A549 (cell line): ENCODE results near the gene MIB2. TPM values are rescaled to one million over a fixed set of nuclear protein-coding genes. Genes with fewer than 3 reads are reported as not detected.
"Not testable (repeated sequence)": the region's sequence is repeated elsewhere in the genome, so short reads cannot be mapped to it uniquely, and the experiment has no call there.

Source experiments
- ATAC-seq, 2 experiments: fragments of 200-7000 bp in 1 of 2; fragments of >200 bp in 1 of 2; cut with Nextera tagmentation in 1 of 2; cut with Tn5 transposase in 1 of 2; 3 replicates each; pipeline versions ENCODE4 v1.8.0 to v1.9.1; 2018 to 2020; ENCODE audit warnings: mild to moderate bottlenecking in 1 of 2, moderate library complexity in 1 of 2
- CTCF ChIA-PET: fragments of 300-600 bp; sonication (Branson Sonifier 250); formaldehyde crosslinking; extraction: SDS; loops from one replicate; lab custom pipeline; 2021; ENCODE audit warnings: antibody characterized with exemption, inconsistent platforms; lab: Yijun Ruan, JAX
- POLR2A ChIA-PET: fragments of 350-600 bp; formaldehyde crosslinking; extraction: SDS; loops from one replicate; lab custom pipeline; 2021; ENCODE audit warnings: antibody characterized with exemption, inconsistent platforms; lab: Yijun Ruan, JAX
- DNase-seq, 2 experiments: peaks; one replicate each; pipeline versions ENCODE4 v3.0.0 to v3.0.0-alpha.2; 2011 to 2016; ENCODE audit warnings: low read depth in 1 of 2, low spot score in 1 of 2
- FAIRE-seq: peaks from 2 replicates; lab custom pipeline; 2011; peaks lifted over from hg19 to GRCh38; lab: Jason Lieb, UNC
- H3K27ac ChIP-seq, 2 experiments: fragments of >200 bp; sonication (Bioruptor Twin); formaldehyde crosslinking; 3 replicates each; pipeline ENCODE4 v1.5.1; 2016 to 2017
- H3K4me1 ChIP-seq: fragments of >200 bp; sonication (Bioruptor Twin); formaldehyde crosslinking; 3 replicates; pipeline ENCODE4 v1.6.1; 2016
- H3K4me2 ChIP-seq: fragments of >200 bp; sonication (Bioruptor Twin); formaldehyde crosslinking; 3 replicates; pipeline ENCODE4 v1.6.1; 2016
- H3K4me3 ChIP-seq: fragments of >200 bp; sonication (Bioruptor Twin); formaldehyde crosslinking; 3 replicates; pipeline ENCODE4 v1.5.1; 2016
- H3K9me3 ChIP-seq: fragments of >200 bp; sonication (Bioruptor Twin); formaldehyde crosslinking; 3 replicates; pipeline ENCODE4 v1.6.1; 2016
- KDM5A ChIP-seq: fragments of 200-600 bp; sonication (generic); IDR thresholded peaks from 2 replicates; pipeline ENCODE4 v1.6.1; 2016; ENCODE audit warnings: antibody characterized with exemption, mild to moderate bottlenecking
- MAFK ChIP-seq: fragments of 450-650 bp; IDR thresholded peaks from 2 replicates; pipeline ENCODE4 v1.6.1; 2014; ENCODE audit not compliant: partially characterized antibody
- WGBS: methylation state at CpG from one replicate; pipeline ENCODE4 v1.1.6; 2017; ENCODE audit errors: missing lambda C conversion rate; 5-methylcytosine and 5-hydroxymethylcytosine counted together
- polyA plus RNA-seq, 4 experiments: library from polyadenylated mRNA; depleted of rRNA in 3 of 4; stranded (reverse); fragments of >200 nt; fragmentation: RNase III in 1 of 4; extraction: RNeasy Plus Mini Kit Qiagen cat#74134 plus additional on column Dnase treatment in 1 of 4; gene quantifications; 2 replicates in 3 of 4; 3 replicates in 1 of 4; pipeline ENCODE4 v1.2.3, GENCODE V29; 2011 to 2017
- TF ChIP-seq, protein P1 (sequence below): IDR thresholded peaks from 2 replicates; pipeline ENCODE4 v1.6.1; 2012

The MIB2 gene
- polyA plus RNA-seq, 2 of the 4 experiments (the other 2 are of a cell fraction) = 5.1 to 20.0 TPM

DNA sequence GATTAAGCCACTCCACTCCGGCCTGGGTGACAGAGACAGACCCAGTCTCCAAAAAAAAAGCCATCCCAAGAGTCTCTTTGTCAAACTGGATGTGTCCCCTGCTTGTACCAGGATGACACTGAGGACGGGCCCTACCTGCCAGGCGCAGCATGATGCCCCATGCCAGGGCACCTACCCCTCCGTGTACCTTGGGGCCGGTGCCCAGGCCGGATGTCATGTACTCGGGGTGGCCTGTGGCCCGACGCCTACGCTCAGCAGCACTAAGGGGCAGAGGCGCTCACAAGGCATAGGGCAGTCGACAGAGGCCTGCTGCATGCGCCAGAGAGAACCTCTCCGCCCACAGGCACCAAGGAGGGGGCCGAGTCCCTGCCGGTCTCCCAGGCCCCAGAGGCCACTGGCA is 24.1 kb downstream of the MIB2 start:
- H3K27ac ChIP-seq, CTCF ChIA-PET, H3K4me1 ChIP-seq, ATAC-seq, H3K4me2 ChIP-seq, H3K9me3 ChIP-seq, H3K4me3 ChIP-seq, DNase-seq, FAIRE-seq, POLR2A ChIA-PET: not testable (repeated sequence)
- 83% methylated on average over 4 of the region's 16 CpGs for WGBS

DNA sequence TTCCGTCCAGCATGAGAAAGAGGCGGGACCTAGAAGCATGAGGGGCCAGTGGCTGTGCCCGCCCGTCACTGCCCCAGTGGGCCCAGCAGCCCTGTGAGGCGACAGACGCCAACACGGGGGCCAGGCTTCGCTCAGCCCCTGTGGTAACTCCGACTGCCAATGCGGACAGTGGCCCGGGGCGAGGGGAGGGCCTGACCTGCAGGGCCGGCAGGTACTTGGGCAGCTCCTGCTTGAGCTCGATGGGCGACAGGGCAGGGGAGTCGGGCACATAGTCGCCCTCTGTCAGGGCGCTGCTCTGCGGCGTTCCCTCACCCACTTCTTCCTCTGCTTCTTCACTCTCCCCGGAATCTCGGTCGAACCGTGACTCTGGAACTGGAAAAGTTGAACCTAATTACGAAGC is 24.8 kb downstream of the MIB2 start:
- DNase-seq, FAIRE-seq, H3K9me3 ChIP-seq, ATAC-seq, H3K4me3 ChIP-seq, CTCF ChIA-PET, POLR2A ChIA-PET, H3K4me1 ChIP-seq, H3K4me2 ChIP-seq, H3K27ac ChIP-seq: not testable (repeated sequence)
- WGBS = 97% methylated on average over 11 of the region's 25 CpGs

- H3K4me3 ChIP-seq, FAIRE-seq, POLR2A ChIA-PET, H3K27ac ChIP-seq, H3K4me1 ChIP-seq, ATAC-seq, DNase-seq, CTCF ChIA-PET, H3K4me2 ChIP-seq, H3K9me3 ChIP-seq: not testable (repeated sequence)
- 98% methylated on average over 23 of the region's 38 CpGs for WGBS
These were observed 25.6 kb downstream of the MIB2 start for GRCh38 chr1:1640711-1641461.

DNA sequence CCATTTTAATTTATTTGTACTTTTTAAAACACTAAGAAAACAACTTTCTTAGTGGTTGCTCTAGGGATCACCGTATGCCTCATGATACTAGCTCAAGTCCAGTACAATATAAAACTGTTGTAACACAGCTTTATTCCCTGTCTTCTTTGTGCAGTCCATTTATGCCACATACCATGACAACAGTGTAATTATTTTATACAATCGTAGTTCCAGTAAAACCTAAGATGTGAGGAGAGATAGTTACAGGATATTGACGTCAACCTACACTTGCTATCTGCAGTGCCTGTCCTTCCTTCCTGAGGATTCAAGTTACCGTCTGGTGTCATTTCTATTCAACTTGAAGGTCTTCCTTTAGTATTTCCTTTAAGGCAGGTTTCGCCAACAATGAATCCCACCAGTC is 31.0 kb downstream of the MIB2 start:
- H3K4me3 ChIP-seq, H3K27ac ChIP-seq, POLR2A ChIA-PET, DNase-seq, ATAC-seq, CTCF ChIA-PET, FAIRE-seq, H3K9me3 ChIP-seq, H3K4me2 ChIP-seq, H3K4me1 ChIP-seq: not testable (repeated sequence)
- WGBS = 83% methylated on average over 4 of the region's 5 CpGs

DNA sequence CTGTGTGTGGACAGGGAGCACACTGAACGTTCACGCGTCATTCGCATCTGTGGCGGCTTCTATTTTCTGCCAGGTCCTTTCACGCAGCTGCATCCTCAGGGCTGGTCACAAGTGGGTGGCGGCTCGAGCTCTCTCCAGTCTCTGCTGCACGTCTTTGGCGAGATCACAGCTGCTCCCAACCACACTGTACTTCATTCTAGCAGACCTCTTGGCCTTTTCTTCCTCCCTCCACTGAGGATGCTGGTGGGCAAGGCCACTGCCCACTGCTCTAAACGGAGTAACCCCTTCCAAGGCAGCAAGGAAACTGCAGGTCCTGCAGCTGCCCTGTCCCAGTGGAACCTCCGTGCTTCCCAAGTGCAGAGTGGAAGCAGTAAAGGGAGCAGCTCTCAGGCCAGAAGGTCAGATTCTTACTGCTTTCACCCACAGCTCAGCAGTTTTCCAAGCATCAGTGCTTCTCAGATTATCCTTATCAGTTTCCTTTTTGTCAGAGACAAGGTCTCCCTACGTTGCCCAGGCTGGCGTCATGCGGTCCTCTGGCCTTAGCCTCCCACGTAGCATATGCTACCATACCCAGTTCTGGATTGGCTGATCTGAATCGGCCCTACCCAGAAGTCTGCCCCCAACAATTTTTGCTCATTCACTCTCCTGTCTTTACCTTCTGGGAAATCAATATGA is 32.4 kb downstream of the MIB2 start:
- FAIRE-seq, CTCF ChIA-PET, ATAC-seq: not testable (repeated sequence)

GRCh38 chr1:1648265-1648664 is 33.0 kb downstream of the MIB2 start:
- POLR2A ChIA-PET, ATAC-seq, FAIRE-seq, H3K4me3 ChIP-seq, CTCF ChIA-PET, H3K4me1 ChIP-seq, DNase-seq, H3K4me2 ChIP-seq, H3K9me3 ChIP-seq, H3K27ac ChIP-seq: not testable (repeated sequence)
- WGBS = 87% methylated on average over 11 of the region's 11 CpGs

More for the DNA sequence above, 32.4 kb downstream of the MIB2 start:
- H3K4me3 ChIP-seq, H3K4me2 ChIP-seq, H3K4me1 ChIP-seq, DNase-seq, POLR2A ChIA-PET, H3K27ac ChIP-seq, H3K9me3 ChIP-seq: not testable (repeated sequence)
- WGBS = 94% methylated on average over 17 of the region's 17 CpGs

- FAIRE-seq, H3K4me1 ChIP-seq, CTCF ChIA-PET: not testable (repeated sequence)
- Histone ChIP-seq H3K27ac (peak within 1 kb of the TSS; percentile 91 to 98), H3K4me2 (peak within 1 kb of the TSS; percentile 59)
- TF ChIP-seq MAFK (peak; percentile 41), KDM5A (peak; percentile 74)
- TF ChIP-seq, protein P1, sequence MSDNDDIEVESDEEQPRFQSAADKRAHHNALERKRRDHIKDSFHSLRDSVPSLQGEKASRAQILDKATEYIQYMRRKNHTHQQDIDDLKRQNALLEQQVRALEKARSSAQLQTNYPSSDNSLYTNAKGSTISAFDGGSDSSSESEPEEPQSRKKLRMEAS = peak; percentile 40
- TF ChIP-seq, all 56 proteins: peak for 3; not testable (repeated sequence) for 53
- DNase-seq (peak; percentile 74 to 95), ATAC-seq (peak; percentile 91 to 94)
- H3K9me3 ChIP-seq, POLR2A ChIA-PET: not testable (repeated sequence)
- WGBS = 1% methylated on average over 23 of the region's 96 CpGs
- peak within 1 kb of the TSS; percentile 61 for H3K4me3 ChIP-seq
These were observed 43.6 kb downstream of the MIB2 start, which contains the start of gene CDK11B for GRCh38 chr1:1658583-1659549. Gene CDK11B (minus strand): TSS chr1:1659004. CDS start chr1:1657485, 1,519 bp downstream.

GRCh38 chr1:1662392-1662791 is 47.1 kb downstream of the MIB2 start:
- H3K4me1 ChIP-seq, CTCF ChIA-PET, FAIRE-seq, POLR2A ChIA-PET, ATAC-seq, H3K9me3 ChIP-seq, H3K4me2 ChIP-seq, H3K4me3 ChIP-seq, DNase-seq, H3K27ac ChIP-seq: not testable (repeated sequence)
- 95% methylated on average over 8 of the region's 9 CpGs for WGBS

DNA sequence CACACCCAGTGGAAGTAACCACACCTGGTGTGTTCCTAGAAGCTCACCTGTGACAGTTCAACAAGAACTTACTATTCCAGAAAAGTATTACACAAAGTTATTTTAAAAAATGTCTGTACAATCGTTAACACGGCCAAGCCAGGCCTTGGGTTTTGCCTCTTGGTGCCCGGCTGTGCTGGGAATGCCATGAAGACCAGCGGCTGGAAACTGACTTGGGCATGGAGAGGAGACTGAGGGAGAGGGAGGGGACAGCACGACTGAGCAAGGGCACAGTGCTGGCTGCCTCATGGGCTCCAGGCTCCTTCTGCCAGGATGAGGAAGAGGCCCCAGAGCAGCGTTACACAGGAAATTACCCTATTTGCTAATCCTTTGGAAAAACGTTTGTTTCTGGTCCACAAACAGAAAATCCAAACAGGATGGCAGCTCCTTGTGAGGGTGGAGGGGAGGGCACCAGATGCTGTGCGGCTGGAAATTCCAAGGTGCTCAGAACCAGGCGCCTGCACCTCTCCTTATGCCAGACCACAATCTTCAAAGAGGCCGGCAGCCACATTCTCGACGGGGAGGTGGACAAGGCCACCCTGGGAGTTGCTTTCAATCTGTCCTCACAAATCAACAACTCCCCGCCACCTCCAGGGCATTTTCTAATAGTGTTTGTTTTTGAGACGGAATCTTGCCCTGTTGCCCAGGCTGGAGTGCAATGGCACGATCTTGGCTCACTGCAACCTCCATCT is 47.7 kb downstream of the MIB2 start:
- H3K4me2 ChIP-seq, H3K9me3 ChIP-seq, H3K27ac ChIP-seq, H3K4me1 ChIP-seq, H3K4me3 ChIP-seq, CTCF ChIA-PET, DNase-seq, ATAC-seq, POLR2A ChIA-PET, FAIRE-seq: not testable (repeated sequence)
- 78% methylated on average over 14 of the region's 15 CpGs for WGBS
